22Rv1 (cell line): ENCODE measurements around the gene NKX2-2.

Experiments used
- CTCF ChIP-seq: fragments of 450-650 bp; IDR thresholded peaks from 2 replicates; pipeline ENCODE4 v1.5.1; 2017; ENCODE audit warnings: mild to moderate bottlenecking
- ZFX ChIP-seq: fragments of 450-650 bp; IDR thresholded peaks from 2 replicates; pipeline ENCODE4 v1.6.1; 2017; ENCODE audit warnings: antibody characterized with exemption, borderline replicate concordance

- TF ChIP-seq CTCF (no peak), ZFX (no peak)
Measured at GRCh38 chr20:21509079-21509596, 4.7 kb downstream of the NKX2-2 start.
